Endothelial cell of umbilical vein (primary cell): ENCODE data around the gene CELSR1.

Experiments used
- EZH2 ChIP-seq: IDR thresholded peaks from 2 replicates; pipeline ENCODE4 v1.6.1; 2012; ENCODE audit warnings: borderline replicate concordance, low read depth, mild to moderate bottlenecking, moderate library complexity, low read length, inconsistent platforms; ENCODE audit not compliant: severe bottlenecking
- FOS ChIP-seq: IDR thresholded peaks from 2 replicates; pipeline ENCODE4 v1.6.1; 2011; ENCODE audit warnings: mild to moderate bottlenecking, low read length, moderate library complexity, borderline replicate concordance; ENCODE audit not compliant: insufficient read depth
- GATA2 ChIP-seq: IDR thresholded peaks from 2 replicates; pipeline ENCODE4 v1.7.0; 2011; ENCODE audit warnings: low read depth, mild to moderate bottlenecking, moderate library complexity, mixed read lengths, low read length; ENCODE audit not compliant: insufficient read length, insufficient read depth
- JUN ChIP-seq: IDR thresholded peaks from 2 replicates; pipeline ENCODE4 v1.6.1; 2011; ENCODE audit warnings: borderline replicate concordance, low read depth; ENCODE audit not compliant: insufficient read length, insufficient read depth
- MYC ChIP-seq: IDR thresholded peaks from one replicate; pipeline ENCODE4 v1.6.1; 2011; ENCODE audit warnings: mild to moderate bottlenecking, low read depth, low read length
- POLR2A ChIP-seq: IDR thresholded peaks from 2 replicates; pipeline ENCODE4 v1.6.1; 2012; ENCODE audit warnings: low read depth, mild to moderate bottlenecking, control low read depth, low read length
- POLR2AphosphoS5 ChIP-seq: IDR thresholded peaks from 2 replicates; pipeline ENCODE4 v1.6.1; 2012; ENCODE audit warnings: low read depth, mild to moderate bottlenecking, control low read depth, low read length, moderate library complexity; ENCODE audit not compliant: insufficient read depth
- TF ChIP-seq, protein P1 (sequence below), 2 donors: IDR thresholded peaks; 1 replicate in 1 of 2; 2 replicates in 1 of 2; pipeline ENCODE4 v1.5.1; 2011; ENCODE audit warnings: low read length in 2 of 2, mild to moderate bottlenecking in 2 of 2, moderate library complexity in 2 of 2, control low read depth in 1 of 2, inconsistent platforms in 1 of 2, low read depth in 1 of 2; ENCODE audit not compliant: insufficient read depth in 1 of 2; ENCODE audit errors: extremely low read depth in 1 of 2
- TF ChIP-seq, protein P2 (sequence below): IDR thresholded peaks from 2 replicates; pipeline ENCODE4 v1.6.1; 2011; ENCODE audit not compliant: insufficient read depth, insufficient read length

GRCh38 chr22:46519377-46519776, 18.0 kb downstream of the CELSR1 start:
- no peak for TF ChIP-seq EZH2
- TF ChIP-seq POLR2AphosphoS5, result no peak
- TF ChIP-seq, protein P1, sequence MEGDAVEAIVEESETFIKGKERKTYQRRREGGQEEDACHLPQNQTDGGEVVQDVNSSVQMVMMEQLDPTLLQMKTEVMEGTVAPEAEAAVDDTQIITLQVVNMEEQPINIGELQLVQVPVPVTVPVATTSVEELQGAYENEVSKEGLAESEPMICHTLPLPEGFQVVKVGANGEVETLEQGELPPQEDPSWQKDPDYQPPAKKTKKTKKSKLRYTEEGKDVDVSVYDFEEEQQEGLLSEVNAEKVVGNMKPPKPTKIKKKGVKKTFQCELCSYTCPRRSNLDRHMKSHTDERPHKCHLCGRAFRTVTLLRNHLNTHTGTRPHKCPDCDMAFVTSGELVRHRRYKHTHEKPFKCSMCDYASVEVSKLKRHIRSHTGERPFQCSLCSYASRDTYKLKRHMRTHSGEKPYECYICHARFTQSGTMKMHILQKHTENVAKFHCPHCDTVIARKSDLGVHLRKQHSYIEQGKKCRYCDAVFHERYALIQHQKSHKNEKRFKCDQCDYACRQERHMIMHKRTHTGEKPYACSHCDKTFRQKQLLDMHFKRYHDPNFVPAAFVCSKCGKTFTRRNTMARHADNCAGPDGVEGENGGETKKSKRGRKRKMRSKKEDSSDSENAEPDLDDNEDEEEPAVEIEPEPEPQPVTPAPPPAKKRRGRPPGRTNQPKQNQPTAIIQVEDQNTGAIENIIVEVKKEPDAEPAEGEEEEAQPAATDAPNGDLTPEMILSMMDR (IDR thresholded peaks at IDR 0.05; ENCODE audit: extremely low read depth in 1 of 2, insufficient read depth in 1 of 2, low read depth in 1 of 2, low read length in 2 of 2), result no peak
- no peak for TF ChIP-seq POLR2A
- TF ChIP-seq, protein P2, sequence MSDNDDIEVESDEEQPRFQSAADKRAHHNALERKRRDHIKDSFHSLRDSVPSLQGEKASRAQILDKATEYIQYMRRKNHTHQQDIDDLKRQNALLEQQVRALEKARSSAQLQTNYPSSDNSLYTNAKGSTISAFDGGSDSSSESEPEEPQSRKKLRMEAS, result no peak
- TF ChIP-seq JUN, result no peak
- no peak for TF ChIP-seq MYC
- TF ChIP-seq GATA2, result no peak
- no peak for TF ChIP-seq FOS
